SU-DHL-6 (cell line): ENCODE results near the gene CRMP1.

Experiments
- H2AFZ ChIP-seq: fragments of 200-600 bp; sonication (generic); 2 replicates; pipeline ENCODE4 v1.6.1; 2014; ENCODE audit warnings: low read depth, mild to moderate bottlenecking, moderate library complexity, mixed read lengths, antibody characterized with exemption, low read length; ENCODE audit not compliant: severe bottlenecking
- H3F3A ChIP-seq: fragments of 200-600 bp; shearing (Covaris generic); 2 replicates; pipeline ENCODE4 v1.6.0; 2016; ENCODE audit warnings: antibody characterized with exemption, mild to moderate bottlenecking; ENCODE audit not compliant: insufficient read depth
- H3K27ac ChIP-seq: fragments of 200-600 bp; sonication (generic); 2 replicates; pipeline ENCODE4 v1.5.1; 2016; ENCODE audit warnings: low read depth, mild to moderate bottlenecking, low read length, moderate library complexity, mixed read lengths
- H3K27me3 ChIP-seq: fragments of 200-600 bp; sonication (generic), shearing (Covaris generic); 2 replicates; pipeline ENCODE4 v1.6.0; 2014; ENCODE audit warnings: mild to moderate bottlenecking, low read length
- H3K36me3 ChIP-seq: fragments of 200-600 bp; sonication (generic); 2 replicates; pipeline ENCODE4 v1.6.1; 2014; ENCODE audit warnings: mild to moderate bottlenecking, low read length, mixed read lengths
- H3K4me2 ChIP-seq: fragments of 300-600, 200-600 bp; shearing (Covaris generic), sonication (generic); 2 replicates; pipeline ENCODE4 v1.6.0; 2014; ENCODE audit warnings: low read length, low read depth, mild to moderate bottlenecking; ENCODE audit not compliant: poor library complexity, severe bottlenecking
- H3K4me3 ChIP-seq: fragments of 200-600 bp; sonication (generic); 2 replicates; pipeline ENCODE4 v1.5.1; 2014; ENCODE audit warnings: antibody characterized with exemption, low read length, mild to moderate bottlenecking, mixed read lengths; ENCODE audit not compliant: insufficient read depth, poor library complexity, severe bottlenecking
- H3K79me2 ChIP-seq: fragments of 200-600 bp; sonication (generic); 2 replicates; pipeline ENCODE4 v1.6.1; 2014; ENCODE audit warnings: mild to moderate bottlenecking, low read length, moderate library complexity; ENCODE audit not compliant: insufficient read depth
- H3K9ac ChIP-seq: fragments of 200-600 bp; sonication (generic); 2 replicates; pipeline ENCODE4 v1.7.0; 2014; ENCODE audit warnings: mild to moderate bottlenecking, low read length
- H3K9me2 ChIP-seq: fragments of 200-600 bp; sonication (generic); replicated peaks from 2 replicates; pipeline ENCODE4 v1.6.1; 2014; ENCODE audit warnings: low read length; ENCODE audit not compliant: insufficient read depth
- H3K9me3 ChIP-seq: fragments of 200-600 bp; sonication (generic); 2 replicates; pipeline ENCODE4 v1.6.1; 2014; ENCODE audit warnings: low read length, mixed read lengths; ENCODE audit not compliant: insufficient read depth
- H4K20me1 ChIP-seq: fragments of 200-600 bp; sonication (generic); 2 replicates; pipeline ENCODE4 v1.6.1; 2014; ENCODE audit warnings: low read depth, mild to moderate bottlenecking, antibody characterized with exemption, low read length, moderate library complexity, mixed read lengths
- CTCF ChIP-seq: fragments of 200-600 bp; sonication (generic); IDR thresholded peaks from one replicate; pipeline ENCODE4 v1.5.1; 2017; ENCODE audit warnings: antibody characterized with exemption, mild to moderate bottlenecking, low read length, moderate library complexity; ENCODE audit not compliant: insufficient read depth, poor library complexity, severe bottlenecking
- EZH2phosphoT487 ChIP-seq: fragments of 200-600 bp; sonication (generic), shearing (Covaris generic); conservative IDR thresholded peaks from 2 replicates; pipeline ENCODE4 v1.6.1; 2018; ENCODE audit warnings: mild to moderate bottlenecking, antibody characterized with exemption, low read length, moderate library complexity, mixed read lengths

CRMP1 gene

GRCh38 chr4:5867866-5868265 lies 25.0 kb downstream of the CRMP1 start:
- no peaks in the 10 kb centered on the region for H3K9me3 ChIP-seq
- no peaks in the 10 kb centered on the region for H3K9me2 ChIP-seq
- no peak for TF ChIP-seq EZH2phosphoT487
- TF ChIP-seq CTCF = no peak
- no peak overlapping the region for H3K9ac ChIP-seq
- no peak overlapping the region for H2AFZ ChIP-seq
- no peak overlapping the region for H3K4me2 ChIP-seq
- H3K4me3 ChIP-seq = no peak overlapping the region
- H3K36me3 ChIP-seq = no peaks in the 10 kb centered on the region
- H3K27me3 ChIP-seq = no peaks in the 10 kb centered on the region
- H4K20me1 ChIP-seq = no peaks in the 10 kb centered on the region
- H3K79me2 ChIP-seq = no peaks in the 10 kb centered on the region
- no peak overlapping the region for H3K27ac ChIP-seq
- no peaks in the 10 kb centered on the region for H3F3A ChIP-seq

GRCh38 chr4:5866841-5867813 lies 25.8 kb downstream of the CRMP1 start:
- no peak overlapping the region for H3K4me3 ChIP-seq
- no peaks in the 10 kb centered on the region for H3K9me3 ChIP-seq
- H3F3A ChIP-seq = no peaks in the 10 kb centered on the region
- no peaks in the 10 kb centered on the region for H3K79me2 ChIP-seq
- no peak overlapping the region for H3K4me2 ChIP-seq
- H4K20me1 ChIP-seq = no peaks in the 10 kb centered on the region
- no peak for TF ChIP-seq EZH2phosphoT487
- no peak for TF ChIP-seq CTCF
- no peak overlapping the region for H3K9ac ChIP-seq
- H3K36me3 ChIP-seq = no peaks in the 10 kb centered on the region
- H3K27me3 ChIP-seq = no peaks in the 10 kb centered on the region
- no peak overlapping the region for H3K27ac ChIP-seq
- H3K9me2 ChIP-seq = no peaks in the 10 kb centered on the region
- no peak overlapping the region for H2AFZ ChIP-seq

- Histone ChIP-seq H3F3A (no peaks in the 10 kb centered on the region), H3K9me2 (no peaks in the 10 kb centered on the region), H2AFZ (no peak overlapping the region), H3K9ac (no peak overlapping the region), H3K4me2 (no peak overlapping the region), H3K36me3 (no peaks in the 10 kb centered on the region), H4K20me1 (no peaks in the 10 kb centered on the region), H3K4me3 (no peak overlapping the region), H3K79me2 (no peaks in the 10 kb centered on the region), H3K9me3 (no peaks in the 10 kb centered on the region), H3K27me3 (no peaks in the 10 kb centered on the region), H3K27ac (no peak overlapping the region)
- no peak for TF ChIP-seq CTCF
- no peak for TF ChIP-seq EZH2phosphoT487
Observed at GRCh38 chr4:5865896-5866599, 26.8 kb downstream of the CRMP1 start.
